GM10248 (cell line): Measurements from ENCODE around the gene BBX.

Experiments
- CTCF ChIA-PET: fragments of 300-600 bp; sonication (Branson Sonifier 250); formaldehyde crosslinking; extraction: SDS; loops from one replicate; lab custom pipeline; 2021; ENCODE audit warnings: antibody characterized with exemption; lab: Yijun Ruan, JAX
- POLR2A ChIA-PET: fragments of 350-650 bp; sonication (Branson Sonifier 250); formaldehyde crosslinking; extraction: SDS; loops from one replicate; lab custom pipeline; 2020; ENCODE audit warnings: antibody characterized with exemption; lab: Yijun Ruan, JAX
- DNase-seq: peaks from one replicate; pipeline ENCODE4 v3.0.0; 2012; ENCODE audit errors: extremely low spot score
- CTCF ChIP-seq: IDR thresholded peaks from 2 replicates; pipeline ENCODE4 v1.5.1; 2012; ENCODE audit warnings: mild to moderate bottlenecking, low read depth; ENCODE audit errors: extremely low read depth, missing control alignments, control extremely low read depth

The BBX gene

GRCh38 chr3:107680698-107681097 lies 157.9 kb downstream of the BBX start:
- CTCF ChIA-PET = interaction anchor here (1.9 to 2.2 kb wide), 2 partner anchors 19 to 22 kb away, joined by 4 to 14 read pairs; no protein-coding TSS in a partner anchor

GRCh38 chr3:107681396-107681795 lies 158.6 kb downstream of the BBX start:
- CTCF ChIA-PET = interaction anchor here (2.2 kb wide), 1 partner anchor 20 kb away, joined by 14 read pairs; no protein-coding TSS in a partner anchor
- no peak for TF ChIP-seq CTCF
- POLR2A ChIA-PET = no interaction called here
- DNase-seq = no peak

More at GRCh38 chr3:107680698-107681097, 157.9 kb downstream of the BBX start:
- DNase-seq = no peak
- POLR2A ChIA-PET = no interaction called here
- no peak for TF ChIP-seq CTCF

GRCh38 chr3:107682580-107682979 lies 159.8 kb downstream of the BBX start:
- ChIA-PET CTCF (interaction anchor here (0.7 to 1.2 kb wide), 4 partner anchors 10 to 106 kb away, joined by 3 read pairs; no protein-coding TSS in a partner anchor), POLR2A (no interaction called here)
- no peak for TF ChIP-seq CTCF
- DNase-seq = no peak

GRCh38 chr3:107683447-107683846 lies 160.7 kb downstream of the BBX start:
- CTCF ChIA-PET = interaction anchor here (1.0 to 2.3 kb wide), 3 partner anchors 7 to 244 kb away, joined by 3 to 11 read pairs (median 4); no protein-coding TSS in a partner anchor
- DNase-seq = no peak
- TF ChIP-seq CTCF = no peak
- POLR2A ChIA-PET = no interaction called here

- ChIA-PET POLR2A (no interaction called here), CTCF (interaction anchor here (1.4 to 2.3 kb wide), 2 partner anchors 9 to 55 kb away, joined by 3 to 11 read pairs; no protein-coding TSS in a partner anchor)
- TF ChIP-seq CTCF = no peak
- DNase-seq = no peak
These were observed 161.7 kb downstream of the BBX start for GRCh38 chr3:107684431-107684925.

GRCh38 chr3:107685383-107685782 lies 162.6 kb downstream of the BBX start:
- CTCF ChIA-PET = interaction anchor here (1.4 to 2.3 kb wide), 2 partner anchors 9 to 56 kb away, joined by 3 to 11 read pairs; no protein-coding TSS in a partner anchor
- POLR2A ChIA-PET = no interaction called here
- DNase-seq = no peak
- TF ChIP-seq CTCF = no peak
